Progenitor cell of endocrine pancreas (in vitro differentiated cells): ENCODE data around the gene CDK14. TPM values are rescaled to one million over a fixed set of nuclear protein-coding genes. Genes with fewer than 3 reads are reported as not detected.
A peak's percentile ranks its signal among the peaks of the same experiment; 100 is the strongest.

Experiments
- DNase-seq: peaks from one replicate; pipeline ENCODE4 v3.0.0; 2021; ENCODE audit warnings: low spot score; ENCODE audit not compliant: unreplicated experiment
- H3K27ac Mint-ChIP-seq: 2 replicates; pipeline ENCODE4 v1.8.0; 2021; ENCODE audit warnings: mild to moderate bottlenecking, moderate library complexity, mixed read lengths
- H3K27me3 Mint-ChIP-seq: 2 replicates; pipeline ENCODE4 v1.8.0; 2021; ENCODE audit warnings: mixed read lengths
- H3K36me3 Mint-ChIP-seq: 2 replicates; pipeline ENCODE4 v1.8.0; 2022; ENCODE audit warnings: mixed read lengths; ENCODE audit not compliant: insufficient read depth
- H3K4me1 Mint-ChIP-seq: 2 replicates; pipeline ENCODE4 v1.8.0; 2021; ENCODE audit warnings: low read depth, mixed read lengths
- H3K4me3 Mint-ChIP-seq: 2 replicates; pipeline ENCODE4 v1.8.0; 2021; ENCODE audit warnings: low read depth, mild to moderate bottlenecking, moderate library complexity, mixed read lengths
- H3K9me3 Mint-ChIP-seq: 2 replicates; pipeline ENCODE4 v1.8.0; 2021; ENCODE audit warnings: low read depth, mixed read lengths
- CTCF ChIP-seq: fragments of 200-600 bp; sonication (generic); IDR thresholded peaks from one replicate; pipeline ENCODE4 v1.5.0; 2021; ENCODE audit warnings: antibody characterized with exemption, mild to moderate bottlenecking; ENCODE audit not compliant: unreplicated experiment
- total RNA-seq: library from RNA; stranded (reverse); gene quantifications from 2 replicates; pipeline ENCODE4 v1.2.1, GENCODE V29; 2021

The CDK14 gene
- total RNA-seq, 1 donor from 2014 or later: 117 TPM

- no peak for DNase-seq
- no peaks in the 10 kb centered on the region for H3K27me3 Mint-ChIP-seq
- no peak overlapping the region for H3K27ac Mint-ChIP-seq
- H3K9me3 Mint-ChIP-seq: peaks cover 4% of the 10 kb centered on the region
- no peak for TF ChIP-seq CTCF
- no peaks in the 10 kb centered on the region for H3K4me1 Mint-ChIP-seq
- no peak overlapping the region for H3K4me3 Mint-ChIP-seq
- H3K36me3 Mint-ChIP-seq: peaks cover 16% of the 10 kb centered on the region
Observed at GRCh38 chr7:91093181-91093580, 497.1 kb downstream of the CDK14 start.

GRCh38 chr7:91098566-91098965 is 502.4 kb downstream of the CDK14 start:
- no peaks in the 10 kb centered on the region for H3K4me1 Mint-ChIP-seq
- no peak overlapping the region for H3K4me3 Mint-ChIP-seq
- no peak overlapping the region for H3K27ac Mint-ChIP-seq
- TF ChIP-seq CTCF: no peak
- no peaks in the 10 kb centered on the region for H3K27me3 Mint-ChIP-seq
- peaks cover 9% of the 10 kb centered on the region for H3K36me3 Mint-ChIP-seq
- peaks cover 4% of the 10 kb centered on the region for H3K9me3 Mint-ChIP-seq
- DNase-seq: no peak

GRCh38 chr7:91103363-91103762 is 507.2 kb downstream of the CDK14 start:
- Mint-ChIP-seq H3K4me3 (no peak overlapping the region), H3K27ac (peak overlapping the region; percentile 22), H3K9me3 (no peaks in the 10 kb centered on the region)

GRCh38 chr7:91107460-91107859 is 511.3 kb downstream of the CDK14 start:
- DNase-seq: no peak
- H3K4me3 Mint-ChIP-seq: no peak overlapping the region
- no peak for TF ChIP-seq CTCF
- H3K36me3 Mint-ChIP-seq: peaks cover 5% of the 10 kb centered on the region
- H3K9me3 Mint-ChIP-seq: no peaks in the 10 kb centered on the region
- H3K27ac Mint-ChIP-seq: peak overlapping the region; percentile 11
- no peaks in the 10 kb centered on the region for H3K4me1 Mint-ChIP-seq
- H3K27me3 Mint-ChIP-seq: no peaks in the 10 kb centered on the region

More at GRCh38 chr7:91103363-91103762, 507.2 kb downstream of the CDK14 start:
- DNase-seq: no peak
- no peaks in the 10 kb centered on the region for H3K27me3 Mint-ChIP-seq
- TF ChIP-seq CTCF: no peak
- H3K36me3 Mint-ChIP-seq: peaks cover 5% of the 10 kb centered on the region
- H3K4me1 Mint-ChIP-seq: no peaks in the 10 kb centered on the region

- Mint-ChIP-seq H3K36me3 (peaks cover 5% of the 10 kb centered on the region), H3K4me3 (no peak overlapping the region), H3K27ac (no peak overlapping the region), H3K4me1 (no peaks in the 10 kb centered on the region), H3K27me3 (no peaks in the 10 kb centered on the region), H3K9me3 (no peaks in the 10 kb centered on the region)
- TF ChIP-seq CTCF: no peak
- no peak for DNase-seq
Observed at GRCh38 chr7:91109200-91109599, 513.1 kb downstream of the CDK14 start.
